ENCODE data around the gene RPS19BP1. TPM values are rescaled to one million over a fixed set of nuclear protein-coding genes. Genes with fewer than 3 reads are reported as not detected.
A peak's percentile ranks its signal among the peaks of the same experiment; 100 is the strongest.

Gene RPS19BP1
- total RNA-seq, 1 experiment from 2014 or later = 210 TPM

DNA sequence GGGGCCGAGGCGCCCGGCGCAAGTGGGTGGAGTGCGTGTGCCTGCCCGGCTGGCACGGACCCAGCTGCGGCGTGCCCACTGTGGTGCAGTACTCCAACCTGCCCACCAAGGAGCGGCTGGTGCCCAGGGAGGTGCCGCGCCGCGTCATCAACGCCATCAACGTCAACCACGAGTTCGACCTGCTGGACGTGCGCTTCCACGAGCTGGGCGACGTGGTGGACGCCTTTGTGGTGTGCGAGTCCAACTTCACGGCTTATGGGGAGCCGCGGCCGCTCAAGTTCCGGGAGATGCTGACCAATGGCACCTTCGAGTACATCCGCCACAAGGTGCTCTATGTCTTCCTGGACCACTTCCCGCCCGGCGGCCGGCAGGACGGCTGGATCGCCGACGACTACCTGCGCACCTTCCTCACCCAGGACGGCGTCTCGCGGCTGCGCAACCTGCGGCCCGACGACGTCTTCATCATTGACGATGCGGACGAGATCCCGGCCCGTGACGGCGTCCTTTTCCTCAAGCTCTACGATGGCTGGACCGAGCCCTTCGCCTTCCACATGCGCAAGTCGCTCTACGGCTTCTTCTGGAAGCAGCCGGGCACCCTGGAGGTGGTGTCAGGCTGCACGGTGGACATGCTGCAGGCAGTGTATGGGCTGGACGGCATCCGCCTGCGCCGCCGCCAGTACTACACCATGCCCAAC, 44.6 kb downstream of the RPS19BP1 start:
- Histone ChIP-seq H3K27me3 (ENCODE audit: control insufficient read depth, insufficient read depth, low read length) (no peaks in the 10 kb centered on the region), H3K4me3 (ENCODE audit: insufficient read depth, low read depth, low read length) (no peak overlapping the region)
- peak; percentile 52 for DNase-seq

DNA sequence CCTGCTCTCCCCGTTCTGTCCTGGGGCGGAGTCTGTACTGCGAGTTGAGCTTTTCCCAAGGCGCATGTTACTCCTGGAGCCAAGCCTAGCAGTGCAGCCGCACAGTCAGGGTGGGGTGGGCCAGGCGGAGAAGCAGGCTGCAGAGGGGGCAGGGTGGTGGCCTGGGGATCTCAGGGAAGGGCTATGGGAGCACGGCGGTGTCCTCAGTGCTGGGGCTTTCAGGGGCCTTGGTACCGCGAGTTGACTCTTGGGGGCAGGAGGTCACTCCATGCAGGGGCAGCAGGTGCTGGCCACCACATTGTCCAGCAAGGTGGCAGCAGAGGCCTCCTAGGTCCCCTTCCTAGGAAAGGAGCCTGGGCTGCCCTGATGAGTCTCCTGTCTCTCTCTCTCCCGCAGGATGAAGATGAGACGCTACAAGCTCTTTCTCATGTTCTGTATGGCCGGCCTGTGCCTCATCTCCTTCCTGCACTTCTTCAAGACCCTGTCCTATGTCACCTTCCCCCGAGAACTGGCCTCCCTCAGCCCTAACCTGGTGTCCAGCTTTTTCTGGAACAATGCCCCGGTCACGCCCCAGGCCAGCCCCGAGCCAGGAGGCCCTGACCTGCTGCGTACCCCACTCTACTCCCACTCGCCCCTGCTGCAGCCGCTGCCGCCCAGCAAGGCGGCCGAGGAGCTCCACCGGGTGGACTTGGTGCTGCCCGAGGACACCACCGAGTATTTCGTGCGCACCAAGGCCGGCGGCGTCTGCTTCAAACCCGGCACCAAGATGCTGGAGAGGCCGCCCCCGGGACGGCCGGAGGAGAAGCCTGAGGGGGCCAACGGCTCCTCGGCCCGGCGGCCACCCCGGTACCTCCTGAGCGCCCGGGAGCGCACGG, 45.4 kb downstream of the RPS19BP1 start:
- Histone ChIP-seq H3K27me3 (ENCODE audit: control insufficient read depth, insufficient read depth, low read length) (no peaks in the 10 kb centered on the region), H3K36me3 (replicated peaks; ENCODE audit: control insufficient read depth, insufficient read depth, low read length) (no peaks in the 10 kb centered on the region), H3K4me3 (ENCODE audit: insufficient read depth, low read depth, low read length) (no peak overlapping the region)
- DNase-seq = peak; percentile 61

More for the DNA sequence above, 44.6 kb downstream of the RPS19BP1 start:
- H3K36me3 ChIP-seq (replicated peaks; ENCODE audit: control insufficient read depth, insufficient read depth, low read length) = no peaks in the 10 kb centered on the region

DNA sequence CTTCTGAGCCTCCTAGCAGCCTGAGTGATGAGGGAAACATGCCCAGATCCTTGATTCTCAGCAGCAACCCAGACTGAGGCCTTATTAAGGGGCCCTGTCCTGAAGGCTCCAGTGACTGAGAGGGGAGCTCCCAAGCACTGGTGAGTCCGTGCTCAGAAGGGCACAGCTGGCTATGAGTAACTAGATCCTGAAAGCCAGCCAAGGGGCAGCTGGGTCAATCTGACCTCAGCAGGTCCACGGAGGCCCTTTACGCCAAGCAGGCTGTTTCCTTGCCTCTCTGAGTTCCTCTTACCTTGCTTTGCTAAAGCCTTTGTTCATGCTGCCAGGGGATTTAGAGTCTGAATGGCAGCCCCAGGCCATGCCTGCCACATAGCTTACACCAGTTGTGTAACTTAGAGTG, 49.8 kb downstream of the RPS19BP1 start:
- DNase-seq = no peak
- Histone ChIP-seq H3K36me3 (replicated peaks; ENCODE audit: control insufficient read depth, insufficient read depth, low read length) (no peaks in the 10 kb centered on the region), H3K27me3 (ENCODE audit: control insufficient read depth, insufficient read depth, low read length) (no peaks in the 10 kb centered on the region), H3K4me3 (ENCODE audit: insufficient read depth, low read depth, low read length) (no peak overlapping the region)

DNA sequence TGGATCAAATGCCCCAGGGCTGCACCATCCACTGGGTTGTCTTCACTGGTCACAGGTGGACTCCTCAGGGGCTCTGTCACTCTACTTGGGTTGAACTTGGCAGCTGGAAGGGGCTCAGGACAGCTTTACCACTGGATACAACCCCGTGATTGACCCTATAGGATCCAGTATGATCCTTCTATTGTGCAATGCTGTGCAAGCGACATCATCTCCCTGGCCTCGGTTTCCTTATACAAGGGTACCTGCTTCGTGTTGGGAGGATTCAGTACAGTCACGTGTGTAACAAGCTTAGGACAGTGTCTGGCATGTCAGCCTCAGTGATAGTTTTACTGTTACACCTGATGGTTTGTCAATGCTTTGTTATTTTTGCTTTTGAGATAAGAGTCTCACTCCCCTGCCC, 51.0 kb downstream of the RPS19BP1 start:
- Histone ChIP-seq H3K27me3 (ENCODE audit: control insufficient read depth, insufficient read depth, low read length) (no peaks in the 10 kb centered on the region), H3K4me3 (ENCODE audit: insufficient read depth, low read depth, low read length) (no peak overlapping the region), H3K36me3 (replicated peaks; ENCODE audit: control insufficient read depth, insufficient read depth, low read length) (no peaks in the 10 kb centered on the region)
- DNase-seq = no peak

DNA sequence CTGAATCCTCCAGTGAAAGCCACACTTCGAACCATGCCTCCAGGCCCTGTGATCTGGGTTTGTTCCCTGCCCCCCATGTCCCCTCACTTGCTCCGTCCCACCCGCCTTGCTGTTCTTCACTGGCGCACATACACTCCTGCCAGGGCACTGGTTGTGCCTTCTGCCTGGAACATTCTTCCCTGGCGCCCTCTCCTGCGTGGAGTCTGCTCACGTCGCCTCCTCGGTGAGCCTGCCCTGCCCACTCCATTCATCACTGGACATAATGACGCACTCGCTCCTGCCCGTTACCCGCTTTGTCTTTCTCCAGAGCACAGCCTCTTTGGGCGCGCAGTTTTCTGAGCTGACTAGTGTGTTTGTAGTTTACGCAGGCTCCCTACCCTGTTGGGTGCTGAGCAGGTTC, 51.5 kb downstream of the RPS19BP1 start:
- Histone ChIP-seq H3K27me3 (ENCODE audit: control insufficient read depth, insufficient read depth, low read length) (no peaks in the 10 kb centered on the region), H3K4me3 (ENCODE audit: insufficient read depth, low read depth, low read length) (no peak overlapping the region), H3K36me3 (replicated peaks; ENCODE audit: control insufficient read depth, insufficient read depth, low read length) (no peaks in the 10 kb centered on the region)
- no peak for DNase-seq

DNA sequence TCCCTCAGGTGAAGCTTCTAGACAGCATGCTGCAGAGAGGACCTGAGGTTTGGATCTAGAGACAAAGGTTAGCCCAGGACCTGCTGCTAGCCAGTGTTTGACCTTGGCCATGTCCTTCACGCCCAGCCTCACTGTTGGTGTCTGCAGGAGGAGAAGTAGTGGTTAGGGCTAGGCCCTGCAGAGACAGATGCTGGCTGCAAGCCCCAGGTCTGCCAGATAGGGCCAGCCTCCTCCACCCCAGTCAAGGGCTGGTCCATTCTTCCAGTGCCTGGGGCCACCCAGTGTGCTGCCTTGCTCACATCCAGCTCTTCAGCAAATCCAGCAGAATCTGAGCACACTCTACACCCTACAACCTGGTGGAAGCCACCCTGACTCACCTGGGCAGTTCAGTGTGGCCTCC, 52.0 kb downstream of the RPS19BP1 start:
- no peaks in the 10 kb centered on the region for H3K36me3 ChIP-seq (replicated peaks; ENCODE audit: control insufficient read depth, insufficient read depth, low read length)
- DNase-seq = no peak
- no peak overlapping the region for H3K4me3 ChIP-seq (ENCODE audit: insufficient read depth, low read depth, low read length)
- H3K27me3 ChIP-seq (ENCODE audit: control insufficient read depth, insufficient read depth, low read length) = no peaks in the 10 kb centered on the region

DNA sequence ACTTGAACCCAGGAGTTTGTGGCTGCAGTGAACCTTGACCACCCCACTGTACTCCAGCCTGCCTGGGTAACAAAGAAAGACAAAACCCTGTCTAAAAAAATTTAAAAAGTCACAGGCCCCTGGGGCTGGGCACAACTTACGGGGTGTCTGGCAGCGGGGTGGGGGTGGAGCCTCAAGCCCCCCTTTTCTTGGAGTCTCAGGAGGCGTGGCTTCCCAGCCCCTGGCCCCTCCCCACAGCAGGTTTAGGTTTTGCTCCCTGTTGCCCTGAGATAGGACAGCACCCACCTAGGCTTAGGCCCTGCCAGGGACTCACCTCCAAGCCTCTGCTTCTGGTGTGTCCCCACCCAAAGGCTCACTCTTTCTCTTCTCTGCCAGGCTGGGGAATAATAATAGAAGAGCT, 53.3 kb downstream of the RPS19BP1 start:
- H3K36me3 ChIP-seq (replicated peaks; ENCODE audit: control insufficient read depth, insufficient read depth, low read length) = no peaks in the 10 kb centered on the region
- no peak overlapping the region for H3K4me3 ChIP-seq (ENCODE audit: insufficient read depth, low read depth, low read length)
- H3K27me3 ChIP-seq (ENCODE audit: control insufficient read depth, insufficient read depth, low read length) = no peaks in the 10 kb centered on the region
- DNase-seq = peak; percentile 69

Other genes starting within 250 kb of the RPS19BP1 start
- 3,029 and 3,176 TPM in 2 replicates for gene RPL3, start 213.1 kb downstream of the RPS19BP1 start, total RNA-seq (2014; rRNA removed; shearing (Covaris generic))
- 24.4 and 37.9 TPM in 2 replicates for gene SYNGR1, start 182.8 kb downstream of the RPS19BP1 start, total RNA-seq (2014; rRNA removed; shearing (Covaris generic))
- gene TAB1, start 133.0 kb downstream of the RPS19BP1 start, total RNA-seq (2014; rRNA removed; shearing (Covaris generic)) = 27.1 and 33.4 TPM in 2 replicates
- gene MGAT3, start 75.7 kb downstream of the RPS19BP1 start, total RNA-seq (2014; rRNA removed; shearing (Covaris generic)) = 5.0 and 6.5 TPM in 2 replicates
- gene MIEF1, start 30.5 kb downstream of the RPS19BP1 start, total RNA-seq (2014; rRNA removed; shearing (Covaris generic)) = 26.4 and 28.3 TPM in 2 replicates
- 466 and 503 TPM in 2 replicates for gene ATF4, start 12.2 kb downstream of the RPS19BP1 start, total RNA-seq (2014; rRNA removed; shearing (Covaris generic))
- gene CACNA1I, start 38.0 kb upstream of the RPS19BP1 start, total RNA-seq (2014; rRNA removed; shearing (Covaris generic)) = 0.31 and 0.55 TPM in 2 replicates

Data from H7 (cell line).